ENCODE data around the gene STX10.
"Not testable (repeated sequence)": the region's sequence is repeated elsewhere in the genome, so short reads cannot be mapped to it uniquely, and the experiment has no call there.

STX10 gene

GRCh38 chr19:13164343-13165161, 14.4 kb upstream of the STX10 start:
- peak; percentile 59 for DNase-seq

DNA sequence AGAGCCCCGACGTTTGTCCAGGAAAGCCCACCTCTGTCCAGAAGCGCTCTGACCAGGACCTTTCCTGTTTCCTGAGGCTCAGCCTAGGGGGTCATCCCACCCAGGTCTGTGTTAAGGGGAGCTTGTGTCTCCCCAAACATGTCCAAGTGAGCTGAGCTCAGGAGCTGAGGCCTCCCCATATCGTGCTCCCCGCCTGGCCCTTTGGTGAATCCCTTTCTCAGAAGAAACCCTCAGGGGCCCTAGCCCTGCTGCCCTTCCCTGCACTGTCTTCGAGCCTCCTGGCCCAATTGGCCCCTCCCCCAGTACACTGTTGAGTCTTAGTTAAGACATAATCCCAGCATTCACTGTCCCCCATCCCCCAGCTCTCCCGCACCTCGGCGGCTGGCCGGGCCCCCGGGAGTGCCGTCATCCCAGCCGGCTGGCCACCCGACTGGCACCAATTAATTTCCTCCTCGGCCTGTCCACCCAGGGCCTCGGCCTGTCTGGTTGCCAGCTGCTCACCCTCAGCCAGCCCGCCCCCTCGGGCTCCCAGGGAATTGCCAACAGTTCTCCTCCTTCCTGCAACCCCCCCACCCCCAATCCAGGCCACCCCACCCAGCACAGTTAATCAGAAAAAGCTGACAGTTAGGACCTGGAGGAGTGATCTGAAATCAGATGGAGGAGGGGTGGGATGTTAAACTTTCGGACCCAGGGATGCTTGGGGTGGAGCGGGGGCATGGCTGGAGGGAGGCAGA, 13.6 kb upstream of the STX10 start:
- DNase-seq: peak; percentile 91

DNA sequence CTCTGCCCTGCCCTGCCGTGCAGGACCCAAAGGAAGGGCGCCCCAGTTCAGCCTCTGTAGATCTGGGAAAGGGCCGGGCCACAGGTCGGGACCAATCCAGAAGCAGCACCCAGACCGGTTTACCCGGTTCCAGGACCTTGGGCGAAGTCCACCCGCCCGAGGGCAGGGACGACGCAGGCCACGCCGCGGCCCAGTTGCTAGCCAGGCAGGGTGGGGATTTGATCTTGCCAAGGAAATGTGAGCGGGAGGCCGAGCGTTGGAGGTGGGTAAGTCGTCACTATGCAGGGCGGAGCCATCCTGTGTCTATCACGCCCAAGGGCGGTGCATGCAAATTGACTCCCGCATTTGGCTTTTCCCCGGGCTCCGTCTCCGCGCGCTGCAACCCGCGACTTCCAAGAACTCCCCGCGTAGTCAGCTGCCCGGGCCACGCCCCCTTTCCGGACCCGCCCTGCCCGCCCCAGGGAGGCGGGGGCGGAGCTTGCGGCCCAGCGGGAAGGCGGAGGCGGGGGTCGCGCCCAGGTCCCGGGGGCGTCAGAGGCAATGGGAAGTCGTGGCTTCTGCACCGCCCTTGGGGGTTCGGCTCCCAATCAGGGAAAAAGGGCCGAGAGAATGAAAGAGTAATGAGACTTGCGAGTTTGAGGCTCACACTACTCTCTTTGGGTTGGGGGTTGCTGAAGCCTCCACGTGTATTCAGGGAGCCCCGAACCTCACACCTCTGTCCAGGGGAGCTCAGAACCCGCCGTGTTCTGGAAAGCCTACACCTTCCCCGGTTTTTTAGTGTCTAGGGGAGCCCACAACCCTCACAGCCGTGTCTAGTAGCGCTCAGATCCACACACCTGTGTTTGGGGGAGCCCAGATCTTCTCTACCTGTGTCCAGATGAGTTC, 12.8 kb upstream of the STX10 start:
- DNase-seq: peak; percentile 95

- DNase-seq: no peak
Observed at GRCh38 chr19:13160557-13160956, 10.4 kb upstream of the STX10 start.

GRCh38 chr19:13159713-13160112, 9.5 kb upstream of the STX10 start:
- no peak for DNase-seq

DNA sequence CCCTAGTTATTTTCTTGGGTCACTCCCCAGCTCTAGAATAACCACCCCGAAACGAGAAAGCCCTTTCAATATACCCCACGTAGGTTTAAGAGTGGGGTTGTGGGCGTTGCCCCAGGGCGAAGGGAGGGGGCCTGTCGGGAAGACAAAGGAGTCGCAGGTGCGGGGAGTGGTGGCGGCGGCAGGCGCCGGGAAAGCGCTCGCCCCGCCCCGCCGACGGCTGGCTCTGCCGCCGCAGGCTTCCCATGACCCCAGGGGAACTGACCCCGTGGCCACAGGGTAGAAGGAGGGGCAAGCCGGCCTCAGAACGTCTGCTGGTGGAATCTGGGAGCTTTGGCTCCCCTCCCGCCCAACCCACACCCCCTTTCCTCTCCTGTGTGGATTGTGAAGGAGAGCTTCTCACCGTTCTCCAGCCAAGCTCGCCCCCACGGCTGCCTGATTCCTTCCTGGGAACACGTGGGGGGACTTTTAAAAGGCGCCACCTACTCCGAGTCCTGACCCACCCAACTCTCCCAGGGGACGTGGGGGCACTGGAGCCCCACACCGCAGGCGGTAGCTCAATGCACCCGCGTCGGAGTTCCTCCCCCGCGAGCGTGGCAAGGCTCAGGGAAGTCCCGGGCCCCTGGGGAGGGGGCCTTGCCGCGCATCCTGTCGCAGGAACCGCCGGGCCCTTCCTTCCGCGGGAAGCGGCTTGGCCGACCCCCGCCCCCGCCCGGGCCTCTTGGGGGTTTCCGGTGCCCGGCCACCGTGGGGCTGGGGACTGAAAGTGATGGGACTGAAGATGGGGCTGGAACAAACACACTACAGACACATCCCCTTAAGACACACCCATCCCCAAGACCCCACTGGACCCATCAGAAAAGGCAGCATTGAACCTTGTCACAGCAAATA, 5.5 kb upstream of the STX10 start:
- DNase-seq: peak; percentile 54

- DNase-seq: peak; percentile 57
Observed at GRCh38 chr19:13154911-13155471, 4.8 kb upstream of the STX10 start.

DNA sequence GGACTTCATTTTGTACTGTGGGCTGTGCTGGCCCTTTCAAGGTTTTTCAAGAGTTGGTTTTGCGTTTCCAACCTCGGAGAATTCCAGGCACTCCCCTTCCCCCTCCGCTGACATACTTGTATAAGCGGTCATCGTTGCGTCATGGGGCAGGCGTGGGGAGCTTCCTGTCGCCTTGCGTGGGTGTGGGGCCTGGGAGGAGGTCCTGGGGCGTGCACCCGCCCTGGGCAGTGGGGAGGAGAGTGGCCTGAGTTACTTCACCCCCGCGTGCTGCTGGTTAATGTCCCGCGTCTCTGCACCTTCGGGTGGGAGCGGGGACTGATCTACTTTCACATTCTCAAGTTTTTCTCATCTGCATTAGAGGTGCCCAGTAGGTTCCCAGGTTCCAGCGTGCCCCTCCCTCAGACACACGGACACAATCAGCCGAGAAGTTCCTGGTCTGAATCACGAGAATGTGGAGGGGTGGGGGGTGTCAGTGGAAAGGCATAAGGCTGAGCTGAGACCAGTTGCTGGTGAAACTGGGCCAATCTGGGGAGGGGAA, 4.1 kb upstream of the STX10 start:
- DNase-seq: peak; percentile 95

DNA sequence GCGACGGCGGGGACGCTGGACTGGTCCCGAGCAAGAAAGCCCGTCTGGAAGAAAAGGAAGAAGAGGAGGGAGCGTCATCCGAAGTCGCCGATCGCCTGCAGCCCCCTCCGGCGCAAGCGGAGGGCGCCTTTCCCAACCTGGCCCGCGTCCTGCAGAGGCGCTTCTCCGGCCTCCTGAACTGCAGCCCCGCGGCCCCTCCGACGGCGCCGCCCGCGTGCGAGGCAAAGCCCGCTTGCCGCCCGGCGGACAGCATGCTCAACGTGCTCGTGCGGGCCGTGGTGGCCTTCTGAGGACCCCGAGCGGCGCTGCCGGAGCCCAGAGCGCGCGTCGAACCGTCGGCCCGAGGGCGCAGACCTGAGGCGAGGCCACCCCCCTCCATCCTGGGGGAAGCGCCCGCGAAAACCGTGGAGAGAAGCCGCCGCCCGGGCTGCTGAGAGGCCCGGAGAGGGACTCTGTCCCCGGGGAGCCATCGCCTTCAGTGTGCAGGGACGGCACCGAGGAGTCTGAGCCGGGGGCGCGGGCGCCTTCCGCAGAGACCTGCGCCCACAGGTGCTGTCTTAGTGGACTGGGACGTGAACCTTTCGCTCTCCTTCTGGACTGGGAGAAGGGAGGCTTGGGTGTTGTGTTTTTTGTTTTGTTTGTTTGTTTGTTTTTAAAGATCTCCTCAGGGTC, 3.5 kb upstream of the STX10 start:
- DNase-seq: peak; percentile 39

- peak; percentile 96 for DNase-seq
Observed at GRCh38 chr19:13152974-13153568, 2.9 kb upstream of the STX10 start.

DNA sequence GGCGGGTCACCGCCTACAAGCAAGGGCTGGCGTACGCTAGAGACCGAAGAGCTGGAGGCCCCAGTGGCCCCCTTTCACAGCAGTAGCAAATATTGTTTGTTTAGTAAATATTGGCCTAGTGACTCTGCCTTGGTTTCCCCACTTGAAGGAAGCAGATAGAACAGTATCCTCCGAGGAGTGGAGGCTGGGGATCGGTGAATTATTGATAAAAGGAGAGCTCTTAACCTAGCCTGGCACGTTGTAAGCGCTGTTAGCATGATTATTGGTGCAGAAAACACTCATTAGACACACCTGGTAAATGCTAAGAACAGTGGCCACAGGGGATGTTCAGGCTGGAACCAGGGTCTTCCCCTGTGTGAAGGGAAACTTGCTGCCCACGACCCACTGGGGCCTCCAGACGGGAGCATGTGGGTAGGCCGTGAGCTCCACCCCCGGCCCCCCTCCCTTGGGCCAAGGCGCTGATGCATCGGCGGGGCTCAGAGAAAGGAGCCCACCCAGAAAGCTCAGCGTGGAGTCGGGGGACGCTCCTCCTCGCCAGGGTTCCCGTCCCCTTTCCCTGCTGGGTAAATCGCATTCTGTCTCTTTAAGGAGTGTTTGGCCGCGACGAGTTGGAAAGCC, 2.3 kb upstream of the STX10 start:
- no peak for DNase-seq

- DNase-seq: peak; percentile 98
Observed at GRCh38 chr19:13151605-13152355, 1.6 kb upstream of the STX10 start.

DNA sequence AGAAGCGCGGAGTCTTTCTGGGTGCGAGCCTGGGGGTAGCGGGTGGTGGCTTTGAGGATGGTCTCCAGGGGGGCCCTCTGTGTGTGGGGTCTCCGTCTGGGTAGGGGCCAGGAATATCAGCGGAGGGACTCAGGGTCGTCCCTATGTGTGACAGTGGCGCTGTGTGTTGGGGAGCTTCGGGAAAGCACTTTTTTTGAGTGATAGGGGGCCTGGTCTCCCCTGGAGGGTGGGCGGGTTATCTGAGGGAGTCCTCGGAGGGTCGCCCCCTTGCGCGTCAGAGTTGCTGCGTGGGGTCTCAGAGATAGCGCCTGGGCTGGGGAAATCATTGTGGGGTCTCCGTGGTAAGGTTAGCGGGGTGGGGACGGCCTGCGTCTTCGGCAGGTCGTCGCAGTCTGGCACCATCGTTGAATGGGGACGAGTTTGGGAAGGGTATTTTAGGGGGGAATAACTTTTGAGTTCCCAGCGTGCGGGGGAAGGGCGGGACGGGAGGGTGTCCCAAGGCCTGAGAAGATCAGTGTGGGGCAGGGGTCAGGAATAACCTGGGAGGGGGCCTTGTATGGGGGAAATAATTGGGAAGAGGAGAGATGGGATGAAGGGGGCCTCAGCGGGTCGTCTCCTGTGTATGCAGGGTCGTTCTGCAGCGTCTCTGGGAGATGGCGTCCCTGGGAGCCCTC, 893 bp upstream of the STX10 start:
- DNase-seq: no peak

DNA sequence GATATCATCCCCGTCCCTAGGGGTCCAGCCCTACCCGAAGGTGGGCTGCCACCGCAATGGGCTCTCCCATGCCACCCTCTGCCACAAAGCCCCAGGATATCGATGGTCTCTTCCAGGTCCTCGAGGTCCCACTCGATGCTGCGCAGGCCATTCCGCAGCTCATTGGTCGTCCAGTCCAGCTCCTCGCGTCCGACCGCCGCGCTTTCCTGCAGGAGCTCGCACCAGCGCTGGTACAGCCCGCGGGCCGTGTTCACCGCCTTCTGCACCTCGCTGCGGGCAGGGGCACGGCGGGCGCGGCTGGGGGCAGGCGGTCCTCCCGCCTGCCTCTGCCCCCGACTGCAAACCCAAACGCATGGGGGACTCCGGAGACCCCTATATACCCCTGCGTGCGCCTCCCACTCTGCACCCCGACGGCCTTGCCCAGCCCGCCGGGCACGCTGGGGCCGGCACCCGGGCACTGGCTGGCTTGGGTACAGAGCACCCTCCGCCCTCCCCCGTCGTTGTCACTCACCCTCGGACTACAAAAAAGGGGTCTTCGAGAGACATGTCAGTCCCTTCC, 468 bp downstream of the STX10 start:
- no peak for DNase-seq

DNA sequence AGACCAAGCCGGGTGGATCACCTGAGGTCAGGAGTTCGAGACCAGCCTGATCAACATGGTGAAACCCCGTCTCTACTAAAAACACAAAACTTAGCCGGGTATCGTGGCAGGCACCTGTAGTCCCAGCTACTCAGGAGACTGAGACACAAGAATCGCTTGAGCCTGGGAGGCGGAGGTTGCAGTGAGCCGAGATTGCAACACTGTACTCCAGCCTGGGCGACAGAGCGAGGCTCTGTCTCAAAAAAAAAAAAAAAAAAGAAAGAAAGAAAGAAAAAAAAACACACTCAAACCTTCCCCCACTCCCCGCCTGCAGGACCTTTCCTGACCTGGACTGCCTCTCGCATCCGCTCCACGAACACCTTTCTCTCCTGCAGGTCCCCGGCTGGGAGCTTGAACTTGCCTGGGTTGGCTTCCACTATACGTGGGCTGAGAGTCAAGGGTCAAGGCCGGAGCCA, 975 bp downstream of the STX10 start:
- not testable (repeated sequence) for DNase-seq

DNA sequence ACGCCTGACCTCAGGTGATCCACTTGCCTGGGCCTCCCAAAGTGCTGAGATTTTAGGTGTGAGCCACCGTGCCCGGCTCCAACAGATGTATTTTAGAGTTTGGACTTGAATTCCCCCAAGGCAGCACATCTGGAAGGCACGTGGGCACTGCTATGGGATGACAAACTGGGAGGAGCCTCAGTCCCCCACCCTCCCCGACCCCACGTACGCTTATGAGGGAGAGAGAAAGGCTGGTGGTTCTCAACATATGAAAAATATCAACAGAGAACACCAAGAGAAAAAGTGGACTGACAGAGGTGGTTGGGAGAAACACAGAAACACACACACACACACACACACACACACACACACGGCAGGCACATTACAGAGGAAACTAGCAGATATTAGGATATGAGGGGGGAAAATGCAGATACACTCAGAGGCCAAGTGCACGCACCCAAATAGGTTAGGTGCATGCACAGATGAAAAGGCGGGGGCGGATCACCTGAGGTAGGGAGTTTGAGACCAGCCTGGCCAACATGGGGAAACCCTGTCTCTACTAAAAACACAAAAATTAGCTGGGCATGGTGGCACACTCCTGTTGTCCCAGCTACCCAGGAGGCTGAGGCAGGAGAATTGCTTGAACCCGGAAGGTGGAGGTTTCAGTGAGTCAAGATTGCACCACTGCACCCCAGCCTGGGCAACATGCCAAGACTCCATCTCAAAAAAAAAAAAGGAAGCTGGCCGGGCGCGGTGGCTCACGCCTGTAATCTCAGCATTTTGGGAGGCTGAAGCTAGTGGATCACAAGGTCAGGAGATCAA, 3.2 kb downstream of the STX10 start:
- DNase-seq: peak; percentile 41
